ENCODE data around the gene PPP2R1A. TPM values are rescaled to one million over a fixed set of nuclear protein-coding genes. Genes with fewer than 3 reads are reported as not detected.

The PPP2R1A gene
- 171 and 177 TPM in 2 replicates for total RNA-seq (2014; rRNA removed; shearing (Covaris generic))

DNA sequence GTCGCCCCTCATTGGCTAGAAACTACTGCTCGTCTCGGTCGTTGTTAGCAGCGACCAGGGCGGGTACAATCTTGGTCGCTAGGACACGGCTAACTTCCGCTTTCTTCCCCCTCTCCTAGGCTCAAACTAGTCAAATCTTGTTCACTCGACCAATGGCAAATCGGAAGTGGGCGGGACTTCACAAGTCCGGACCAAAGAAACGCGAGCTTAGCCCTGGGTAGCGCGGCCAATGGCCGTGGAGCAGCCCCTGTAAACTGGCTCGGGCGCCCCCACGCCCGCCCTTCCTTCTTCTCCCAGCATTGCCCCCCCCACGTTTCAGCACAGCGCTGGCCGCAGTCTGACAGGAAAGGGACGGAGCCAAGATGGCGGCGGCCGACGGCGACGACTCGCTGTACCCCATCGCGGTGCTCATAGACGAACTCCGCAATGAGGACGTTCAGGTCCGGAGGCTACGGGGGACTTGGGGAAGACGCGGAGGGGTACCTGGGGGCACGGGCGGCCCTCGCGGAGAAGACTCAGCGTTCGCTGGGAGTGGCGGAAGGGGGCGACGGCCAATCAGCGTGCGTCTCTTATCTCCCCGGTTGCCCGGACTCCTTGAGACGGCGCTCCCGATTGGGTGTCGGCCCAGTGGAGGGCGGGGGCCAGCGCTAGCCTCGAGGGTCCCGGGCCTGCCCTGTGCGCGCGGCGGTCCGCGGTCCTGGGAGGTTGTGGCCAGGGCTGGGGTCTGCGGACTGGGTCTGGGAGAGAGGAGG, at the start of gene PPP2R1A:
PPP2R1A (plus strand) TSS at position 318 of the 752 bp plus-strand sequence; CDS start at position 363, 45 bp downstream.

DNA sequence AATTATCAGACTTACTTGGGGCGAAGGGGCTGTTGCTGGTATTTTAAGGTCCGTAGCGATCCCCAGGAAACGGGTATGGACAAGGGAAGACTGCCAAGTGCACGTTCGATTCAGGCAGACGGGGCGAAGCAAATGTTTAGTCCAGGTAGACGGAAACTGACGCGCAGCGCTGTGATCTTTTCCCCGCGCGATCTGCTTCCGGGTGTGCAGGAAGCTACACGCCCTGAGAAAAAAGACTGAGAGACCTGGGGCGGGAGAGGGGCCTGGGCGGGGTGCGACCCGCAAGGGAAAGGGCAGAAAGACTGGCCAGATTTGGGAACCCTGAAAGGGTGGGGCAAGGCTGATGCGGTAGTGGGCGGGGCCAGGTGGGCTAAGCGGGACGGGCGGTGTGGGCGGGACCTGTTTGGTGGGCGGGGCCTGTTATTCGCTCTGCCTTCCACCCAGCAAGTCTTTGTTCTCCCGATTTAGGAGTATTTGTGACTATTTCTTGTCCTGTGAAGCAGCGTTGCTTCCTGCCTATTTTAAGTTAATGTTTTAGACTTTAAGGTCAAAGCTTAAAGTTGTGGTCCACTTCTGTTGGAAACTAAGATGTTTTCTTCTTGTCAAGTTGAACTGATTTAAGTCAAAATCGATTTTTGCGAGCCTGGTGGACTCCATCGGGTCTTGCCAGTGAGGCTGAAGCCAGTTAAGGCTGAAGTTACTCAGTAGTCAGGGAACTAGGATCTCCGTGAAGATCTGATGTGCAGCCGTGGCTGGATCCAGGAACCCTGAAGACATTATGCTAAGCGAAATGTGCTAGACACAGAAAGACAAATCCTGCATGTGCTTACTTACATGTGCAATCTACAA, 18.3 kb upstream of the PPP2R1A start, which contains the start of gene ZNF836:
ZNF836 (minus strand) TSS at position 301 of the 849 bp plus-strand sequence. CDS start 3,549 bp downstream, outside the sequence.

DNA sequence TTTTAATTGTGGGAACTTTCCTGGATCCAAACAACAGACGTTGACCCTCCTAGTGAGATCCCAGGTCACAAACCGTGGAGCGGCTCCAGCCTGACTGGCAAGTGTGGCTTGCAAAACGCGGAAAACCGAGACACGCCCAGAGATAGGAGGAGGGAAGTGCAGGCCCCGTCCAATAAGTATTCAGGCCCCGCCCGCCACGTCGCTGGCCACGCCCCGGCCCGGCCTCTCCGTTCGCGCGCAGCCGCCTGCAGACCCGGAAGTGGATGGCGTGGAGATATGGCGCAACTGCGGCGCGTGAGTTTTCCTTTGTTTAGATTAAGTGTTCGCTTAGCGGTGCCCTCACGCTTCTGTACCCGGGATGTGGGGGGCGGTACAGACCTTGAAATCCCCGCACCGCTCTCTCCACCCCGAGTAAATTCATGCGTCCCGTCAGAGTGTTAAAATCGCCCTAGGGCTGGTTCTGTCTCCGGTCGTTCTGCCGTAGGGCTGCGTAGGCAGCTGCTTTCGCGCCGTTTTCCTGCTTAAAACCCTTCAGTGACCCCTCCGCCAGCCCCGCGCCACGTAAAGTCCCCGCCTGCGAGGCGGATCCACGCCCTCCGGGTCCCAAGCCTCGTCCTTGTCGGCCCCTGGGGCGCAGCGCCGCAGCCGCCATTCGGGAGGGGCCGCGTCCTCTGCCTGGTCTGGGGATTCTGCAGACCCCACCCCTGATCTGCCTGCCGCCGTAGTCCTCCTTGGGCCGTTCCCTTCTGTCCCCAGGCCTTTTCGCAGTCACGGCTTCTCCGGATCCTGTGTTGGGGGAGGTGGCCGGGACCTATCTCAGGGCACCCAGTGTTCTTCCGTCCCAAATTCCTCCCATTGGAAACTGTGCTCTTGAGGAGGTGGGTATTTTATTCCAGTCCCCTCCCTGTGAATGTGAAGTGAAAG, 79.7 kb downstream of the PPP2R1A start, which contains the start of gene ZNF766:
ZNF766 (plus strand) TSS at position 250 of the 924 bp plus-strand sequence; CDS start at position 277, 27 bp downstream.

Small RNA genes lying within 50 kb of the gene (small RNA-seq; reads per million reads assigned to genes)
- not detected for gene MIR6801
- gene RF00019: not detected
- not detected for gene RPL37P23

Other genes starting within 250 kb of the PPP2R1A start
- gene ZNF350, start 203.2 kb upstream of the PPP2R1A start, total RNA-seq (2014; rRNA removed; shearing (Covaris generic)): 4.8 and 6.7 TPM in 2 replicates
- 8.3 and 9.7 TPM in 2 replicates for gene ZNF615, start 181.8 kb upstream of the PPP2R1A start, total RNA-seq (2014; rRNA removed; shearing (Covaris generic))
- 6.8 and 7.1 TPM in 2 replicates for gene ZNF614, start 161.7 kb upstream of the PPP2R1A start, total RNA-seq (2014; rRNA removed; shearing (Covaris generic))
- 5.6 and 6.3 TPM in 2 replicates for gene ZNF432, start 141.2 kb upstream of the PPP2R1A start, total RNA-seq (2014; rRNA removed; shearing (Covaris generic))
- 5.7 and 10.1 TPM in 2 replicates for gene ZNF841, start 94.3 kb upstream of the PPP2R1A start, total RNA-seq (2014; rRNA removed; shearing (Covaris generic))
- 1.5 TPM in 2 replicates for gene ZNF616, start 50.1 kb upstream of the PPP2R1A start, total RNA-seq (2014; rRNA removed; shearing (Covaris generic))
- gene ZNF836, start 18.4 kb upstream of the PPP2R1A start, total RNA-seq (2014; rRNA removed; shearing (Covaris generic)): 0.45 and 1.9 TPM in 2 replicates
- gene ZNF766, start 79.5 kb downstream of the PPP2R1A start, total RNA-seq (2014; rRNA removed; shearing (Covaris generic)): 9.8 and 10.3 TPM in 2 replicates
- 5.5 and 6.3 TPM in 2 replicates for gene ZNF480, start 107.1 kb downstream of the PPP2R1A start, total RNA-seq (2014; rRNA removed; shearing (Covaris generic))
- gene ZNF610, start 146.2 kb downstream of the PPP2R1A start, total RNA-seq (2014; rRNA removed; shearing (Covaris generic)): not detected in 2 replicates
- gene ZNF880, start 179.9 kb downstream of the PPP2R1A start, total RNA-seq (2014; rRNA removed; shearing (Covaris generic)): 12.2 and 19.0 TPM in 2 replicates
- gene ZNF528, start 207.8 kb downstream of the PPP2R1A start, total RNA-seq (2014; rRNA removed; shearing (Covaris generic)): 9.3 and 15.6 TPM in 2 replicates
- not detected in 2 replicates for gene ZNF534, start 239.1 kb downstream of the PPP2R1A start, total RNA-seq (2014; rRNA removed; shearing (Covaris generic))